Measurements from ENCODE around the gene FAAH2. TPM values are rescaled to one million over a fixed set of nuclear protein-coding genes. Genes with fewer than 3 reads are reported as not detected.

FAAH2 gene
- total and polyA plus RNA-seq, 2 donors from 2014 or later, result 17.0 to 17.1 TPM

DNA sequence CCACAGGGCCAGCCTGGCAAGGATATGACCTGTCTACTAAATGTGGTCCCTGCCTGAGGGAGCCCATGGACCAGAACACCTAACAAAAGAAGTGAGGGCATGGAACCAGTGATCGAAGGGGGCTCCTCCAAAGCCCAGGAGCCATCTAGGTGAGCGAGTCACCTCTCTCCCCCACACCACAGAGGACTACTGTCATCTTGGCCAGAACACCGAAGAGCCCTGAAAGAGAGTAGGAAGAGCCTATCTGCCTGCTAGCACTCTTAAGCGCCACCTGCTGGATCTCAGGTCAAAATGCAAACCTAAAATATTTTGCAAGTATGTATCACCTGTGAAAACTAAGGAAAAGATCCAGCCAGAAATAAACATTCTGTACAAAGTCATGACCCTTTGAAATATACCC is 167.4 kb downstream of the FAAH2 start:
- Histone ChIP-seq H3K27ac (ENCODE audit: low read depth in 2 of 2, low read length in 2 of 2) (no peak overlapping the region), H3K4me1 (ENCODE audit: control insufficient read depth in 2 of 3, insufficient read depth in 2 of 3, low read depth in 1 of 3, low read length in 3 of 3) (no peaks in the 10 kb centered on the region), H3K9me3 (ENCODE audit: control insufficient read depth in 2 of 3, insufficient read depth in 1 of 3, low read length in 3 of 3) (no peaks in the 10 kb centered on the region), H3K36me3 (ENCODE audit: control insufficient read depth in 2 of 3, insufficient read depth in 3 of 3, low read length in 3 of 3) (no peaks in the 10 kb centered on the region), H3K9ac (ENCODE audit: low read length in 3 of 3) (no peak overlapping the region), H3K4me3 (ENCODE audit: low read length in 3 of 3) (no peak overlapping the region), H3K27me3 (ENCODE audit: control insufficient read depth, insufficient read depth, low read length) (no peaks in the 10 kb centered on the region)
- DNase-seq, result no peak
- FAIRE-seq, result peak; percentile 38
- intact Hi-C loops (cut with DNase I), result loop anchor here (10.0 kb wide), 1 partner anchor 51 kb away; no protein-coding TSS in a partner anchor
- TF ChIP-seq, protein P1, sequence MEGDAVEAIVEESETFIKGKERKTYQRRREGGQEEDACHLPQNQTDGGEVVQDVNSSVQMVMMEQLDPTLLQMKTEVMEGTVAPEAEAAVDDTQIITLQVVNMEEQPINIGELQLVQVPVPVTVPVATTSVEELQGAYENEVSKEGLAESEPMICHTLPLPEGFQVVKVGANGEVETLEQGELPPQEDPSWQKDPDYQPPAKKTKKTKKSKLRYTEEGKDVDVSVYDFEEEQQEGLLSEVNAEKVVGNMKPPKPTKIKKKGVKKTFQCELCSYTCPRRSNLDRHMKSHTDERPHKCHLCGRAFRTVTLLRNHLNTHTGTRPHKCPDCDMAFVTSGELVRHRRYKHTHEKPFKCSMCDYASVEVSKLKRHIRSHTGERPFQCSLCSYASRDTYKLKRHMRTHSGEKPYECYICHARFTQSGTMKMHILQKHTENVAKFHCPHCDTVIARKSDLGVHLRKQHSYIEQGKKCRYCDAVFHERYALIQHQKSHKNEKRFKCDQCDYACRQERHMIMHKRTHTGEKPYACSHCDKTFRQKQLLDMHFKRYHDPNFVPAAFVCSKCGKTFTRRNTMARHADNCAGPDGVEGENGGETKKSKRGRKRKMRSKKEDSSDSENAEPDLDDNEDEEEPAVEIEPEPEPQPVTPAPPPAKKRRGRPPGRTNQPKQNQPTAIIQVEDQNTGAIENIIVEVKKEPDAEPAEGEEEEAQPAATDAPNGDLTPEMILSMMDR (IDR thresholded peaks at IDR 0.05; ENCODE audit: borderline replicate concordance, extremely low read depth, insufficient read depth), result peak; percentile 6

DNA sequence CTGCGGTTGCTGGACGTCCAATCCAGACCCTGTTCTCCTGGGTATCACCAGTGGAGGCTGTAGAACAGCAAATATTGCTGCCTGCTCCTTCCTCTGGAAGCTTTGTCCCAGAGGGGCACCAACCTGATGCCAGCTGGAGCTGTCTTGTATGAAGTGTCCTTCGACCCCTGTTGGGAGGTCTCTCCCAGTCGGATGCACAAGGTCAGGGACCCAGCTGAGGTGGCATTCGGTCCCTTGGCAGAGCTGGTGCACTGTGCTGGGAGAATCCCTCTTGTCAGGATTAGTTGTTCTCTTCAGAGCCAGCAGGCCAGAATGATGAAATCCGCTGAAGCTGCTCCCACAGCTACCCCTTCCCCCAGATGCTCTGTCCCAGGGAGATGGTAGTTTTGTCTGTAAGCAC is 195.0 kb downstream of the FAAH2 start:
- TF ChIP-seq, protein P1 (IDR thresholded peaks at IDR 0.05; ENCODE audit: borderline replicate concordance, extremely low read depth, insufficient read depth), result no peak
- no peak overlapping the region for H3K9ac ChIP-seq (ENCODE audit: low read length in 3 of 3)
- FAIRE-seq (no peak), DNase-seq (no peak)
- no peaks in the 10 kb centered on the region for H3K9me3 ChIP-seq (ENCODE audit: control insufficient read depth in 2 of 3, insufficient read depth in 1 of 3, low read length in 3 of 3)
- no peak overlapping the region for H3K4me3 ChIP-seq (ENCODE audit: low read length in 3 of 3)
- no peaks in the 10 kb centered on the region for H3K4me1 ChIP-seq (ENCODE audit: control insufficient read depth in 2 of 3, insufficient read depth in 2 of 3, low read depth in 1 of 3, low read length in 3 of 3)
- intact Hi-C loops (cut with DNase I), result no loop called here
- H3K27ac ChIP-seq (ENCODE audit: low read depth in 2 of 2, low read length in 2 of 2), result no peak overlapping the region
- no peaks in the 10 kb centered on the region for H3K27me3 ChIP-seq (ENCODE audit: control insufficient read depth, insufficient read depth, low read length)
- H3K36me3 ChIP-seq (ENCODE audit: control insufficient read depth in 2 of 3, insufficient read depth in 3 of 3, low read length in 3 of 3), result no peaks in the 10 kb centered on the region

DNA sequence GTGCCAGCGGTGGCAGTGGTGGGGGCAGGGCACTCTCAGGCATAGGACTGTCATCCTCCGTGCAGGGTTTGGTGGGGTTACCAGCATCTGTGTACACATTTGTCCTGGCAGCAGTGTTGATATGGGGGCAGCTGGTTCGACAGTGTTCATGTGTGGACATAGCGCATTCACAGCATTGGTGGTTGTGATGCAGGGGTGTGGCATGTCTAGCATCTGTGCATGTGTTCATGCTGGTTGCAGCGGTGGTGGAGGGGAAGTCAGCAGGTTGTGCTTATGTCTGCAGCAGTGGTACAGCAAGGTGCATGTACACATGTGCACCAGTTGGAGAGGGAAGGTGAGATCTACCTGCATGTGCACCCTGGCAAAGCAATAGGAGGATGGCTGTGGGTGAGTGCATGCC is 230.0 kb downstream of the FAAH2 start:
- no peaks in the 10 kb centered on the region for H3K4me1 ChIP-seq (ENCODE audit: control insufficient read depth in 2 of 3, insufficient read depth in 2 of 3, low read depth in 1 of 3, low read length in 3 of 3)
- H3K9me3 ChIP-seq (ENCODE audit: control insufficient read depth in 2 of 3, insufficient read depth in 1 of 3, low read length in 3 of 3), result no peaks in the 10 kb centered on the region
- no peak for DNase-seq
- H3K4me3 ChIP-seq (ENCODE audit: low read length in 3 of 3), result no peak overlapping the region
- TF ChIP-seq, protein P1 (IDR thresholded peaks at IDR 0.05; ENCODE audit: borderline replicate concordance, extremely low read depth, insufficient read depth), result no peak
- FAIRE-seq, result no peak
- no peaks in the 10 kb centered on the region for H3K27me3 ChIP-seq (ENCODE audit: control insufficient read depth, insufficient read depth, low read length)
- no peak overlapping the region for H3K9ac ChIP-seq (ENCODE audit: low read length in 3 of 3)
- no peaks in the 10 kb centered on the region for H3K36me3 ChIP-seq (ENCODE audit: control insufficient read depth in 2 of 3, insufficient read depth in 3 of 3, low read length in 3 of 3)
- intact Hi-C loops (cut with DNase I), result no loop called here
- H3K27ac ChIP-seq (ENCODE audit: low read depth in 2 of 2, low read length in 2 of 2), result no peak overlapping the region

DNA sequence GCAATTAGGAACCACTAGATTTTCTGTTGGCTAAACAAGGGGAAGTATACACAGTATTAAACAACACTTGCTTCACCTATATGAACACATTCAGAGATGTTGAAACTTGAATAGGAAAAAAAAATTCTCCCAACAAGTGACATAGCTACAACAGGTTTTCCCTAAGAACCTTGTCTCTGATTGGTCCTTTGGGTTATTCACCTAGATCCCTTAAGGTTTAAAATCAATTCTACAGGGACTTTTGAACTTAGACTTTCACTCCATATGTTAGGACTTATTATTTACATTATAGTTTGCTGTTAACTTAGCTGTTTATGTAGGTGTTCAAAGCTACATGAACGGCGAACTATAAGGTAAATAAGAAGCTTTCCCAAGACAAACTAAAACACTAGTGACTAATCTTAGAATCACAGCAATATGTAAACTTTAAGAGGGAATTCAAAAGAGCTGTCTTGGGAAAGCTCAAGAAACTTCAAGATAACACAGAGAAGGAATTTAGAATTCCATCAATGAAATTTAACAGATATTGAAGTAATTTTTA is 233.1 kb downstream of the FAAH2 start:
- intact Hi-C loops (cut with DNase I), result no loop called here
- Histone ChIP-seq H3K9ac (ENCODE audit: low read length in 3 of 3) (no peak overlapping the region), H3K27ac (ENCODE audit: low read depth in 2 of 2, low read length in 2 of 2) (no peak overlapping the region), H3K27me3 (ENCODE audit: control insufficient read depth, insufficient read depth, low read length) (no peaks in the 10 kb centered on the region), H3K4me3 (ENCODE audit: low read length in 3 of 3) (no peak overlapping the region), H3K36me3 (ENCODE audit: control insufficient read depth in 2 of 3, insufficient read depth in 3 of 3, low read length in 3 of 3) (no peaks in the 10 kb centered on the region), H3K9me3 (ENCODE audit: control insufficient read depth in 2 of 3, insufficient read depth in 1 of 3, low read length in 3 of 3) (no peaks in the 10 kb centered on the region), H3K4me1 (ENCODE audit: control insufficient read depth in 2 of 3, insufficient read depth in 2 of 3, low read depth in 1 of 3, low read length in 3 of 3) (no peaks in the 10 kb centered on the region)
- DNase-seq (no peak), FAIRE-seq (no peak)
- TF ChIP-seq, protein P1 (IDR thresholded peaks at IDR 0.05; ENCODE audit: borderline replicate concordance, extremely low read depth, insufficient read depth), result no peak
